HepG2 (cell line): ENCODE results near the gene CTDP1. TPM values are rescaled to one million over a fixed set of nuclear protein-coding genes. Genes with fewer than 3 reads are reported as not detected.

Experiments used
- ATAC-seq: fragments of 200-7000 bp; cut with Tn5 transposase; 3 replicates; pipeline ENCODE4 v1.9.1; 2020; ENCODE audit warnings: mild to moderate bottlenecking, moderate library complexity
- BruUV-seq: library from RNA; stranded (reverse); fragments of 400-500 nt; replicated peaks from 2 replicates; lab custom pipeline; 2021; lab: Mats Ljungman, UMichigan
- CTCF ChIA-PET: fragments of 300-600 bp; formaldehyde crosslinking; extraction: SDS; loops from one replicate; lab custom pipeline; 2021; ENCODE audit warnings: low total read pairs, inconsistent platforms, low intra/inter-chr PET ratio; lab: Yijun Ruan, JAX
- POLR2A ChIA-PET: fragments of 350-600 bp; sonication (Branson Sonifier 250); formaldehyde crosslinking; loops from one replicate; lab custom pipeline; 2020; ENCODE audit warnings: antibody characterized with exemption, inconsistent platforms; lab: Yijun Ruan, JAX
- DNase-seq: peaks from one replicate; pipeline ENCODE4 v3.0.0-alpha.2; 2015; ENCODE audit warnings: low spot score
- FAIRE-seq: peaks from 3 replicates; lab custom pipeline; 2011; peaks lifted over from hg19 to GRCh38; lab: Jason Lieb, UNC
- H2AFZ ChIP-seq: one replicate; pipeline ENCODE4 v1.6.1; 2011; ENCODE audit warnings: low read length, inconsistent platforms
- H3K27ac ChIP-seq: fragments of 300-600 bp; 3 replicates; pipeline ENCODE4 v1.8.0; 2011; ENCODE audit warnings: mixed run types, mild to moderate bottlenecking, mixed read lengths, low read length, inconsistent platforms; ENCODE audit not compliant: insufficient read depth; ENCODE audit errors: extremely low read length
- H3K27me3 ChIP-seq, 2 experiments: fragments of 200-600 bp in 1 of 2; 2 replicates in 1 of 2; 3 replicates in 1 of 2; pipeline versions ENCODE4 v1.6.0 to v1.8.0; 2011; ENCODE audit warnings: low read length in 2 of 2, mild to moderate bottlenecking in 2 of 2, moderate library complexity in 2 of 2, inconsistent platforms in 1 of 2; ENCODE audit not compliant: insufficient read depth in 2 of 2, control insufficient read depth in 1 of 2
- H3K36me3 ChIP-seq, 2 experiments: fragments of 200-600 bp in 1 of 2; replicated peaks in 1 of 2; 2 replicates in 1 of 2; 3 replicates in 1 of 2; pipeline versions ENCODE4 v1.5.1 to v1.8.0; 2011; ENCODE audit warnings: low read length in 2 of 2, inconsistent platforms in 1 of 2; ENCODE audit not compliant: insufficient read depth in 2 of 2, control insufficient read depth in 1 of 2
- H3K4me1 ChIP-seq: 2 replicates; pipeline ENCODE4 v1.5.1; 2012; ENCODE audit warnings: low read length, inconsistent platforms; ENCODE audit not compliant: insufficient read depth
- H3K4me2 ChIP-seq: 2 replicates; pipeline ENCODE4 v1.6.0; 2011; ENCODE audit warnings: low read depth, low read length, inconsistent platforms
- H3K4me3 ChIP-seq, 3 experiments: fragments of 200-600 bp in 1 of 3; sonication (generic), shearing (Covaris generic) in 1 of 3; replicated peaks in 1 of 3; 2 replicates each; pipeline ENCODE4 v1.5.1; 2011 to 2016; ENCODE audit warnings: low read length in 3 of 3, inconsistent platforms in 2 of 3, low read depth in 2 of 3, mild to moderate bottlenecking in 2 of 3, control low read depth in 1 of 3, mixed read lengths in 1 of 3; ENCODE audit not compliant: insufficient read depth in 1 of 3
- H3K79me2 ChIP-seq: one replicate; pipeline ENCODE4 v1.6.1; 2011; ENCODE audit warnings: low read length, inconsistent platforms; ENCODE audit not compliant: insufficient read depth
- H3K9ac ChIP-seq: 2 replicates; pipeline ENCODE4 v1.6.0; 2011; ENCODE audit warnings: mild to moderate bottlenecking, low read depth, low read length, inconsistent platforms; ENCODE audit not compliant: insufficient read depth
- H3K9me3 ChIP-seq: 2 replicates; pipeline ENCODE4 v1.5.1; 2012; ENCODE audit warnings: mild to moderate bottlenecking, low read length
- H4K20me1 ChIP-seq: 2 replicates; pipeline ENCODE4 v1.6.0; 2011; ENCODE audit warnings: inconsistent platforms, mild to moderate bottlenecking, low read length, moderate library complexity; ENCODE audit not compliant: insufficient read depth
- AHR ChIP-seq: IDR thresholded peaks from 2 replicates; pipeline ENCODE4 v1.6.1; 2018; ENCODE audit warnings: missing genetic modification reagents, missing compliant biosample characterization
- CHD2 ChIP-seq: IDR thresholded peaks from 2 replicates; pipeline ENCODE4 v1.6.1; 2011; ENCODE audit warnings: low read depth, low read length, improper control_type of control experiment
- ELF4 ChIP-seq: sonication (generic); formaldehyde crosslinking; IDR thresholded peaks from 2 replicates; pipeline ENCODE4 v1.5.0; 2020; ENCODE audit warnings: missing genetic modification reagents, mild to moderate bottlenecking, moderate library complexity, borderline replicate concordance
- GATA4 ChIP-seq: sonication (generic); IDR thresholded peaks from 2 replicates; pipeline ENCODE4 v1.6.1; 2016; ENCODE audit warnings: antibody characterized with exemption, low read depth, borderline replicate concordance
- GZF1 ChIP-seq: sonication (generic); formaldehyde crosslinking; IDR thresholded peaks from 2 replicates; pipeline ENCODE4 v1.5.1; 2020; ENCODE audit warnings: mild to moderate bottlenecking, missing genetic modification reagents
- HDAC1 ChIP-seq: sonication (generic); formaldehyde crosslinking; IDR thresholded peaks from 2 replicates; pipeline ENCODE4 v1.5.1; 2020; ENCODE audit warnings: mild to moderate bottlenecking, missing genetic modification reagents
- MEF2D ChIP-seq: sonication (generic); formaldehyde crosslinking; IDR thresholded peaks from 2 replicates; pipeline ENCODE4 v1.5.1; 2020; ENCODE audit warnings: mild to moderate bottlenecking, missing genetic modification reagents
- PAF1 ChIP-seq: IDR thresholded peaks from 2 replicates; pipeline ENCODE4 v1.6.1; 2016; ENCODE audit warnings: missing genetic modification reagents, missing compliant biosample characterization
- SALL1 ChIP-seq: sonication (generic); formaldehyde crosslinking; IDR thresholded peaks from 2 replicates; pipeline ENCODE4 v1.8.0; 2022; ENCODE audit warnings: mild to moderate bottlenecking, missing genetic modification reagents
- SIX1 ChIP-seq: sonication (generic); formaldehyde crosslinking; IDR thresholded peaks from 2 replicates; pipeline ENCODE4 v1.4.0; 2020; ENCODE audit warnings: missing genetic modification reagents, borderline replicate concordance
- SNAPC5 ChIP-seq: sonication (generic); formaldehyde crosslinking; IDR thresholded peaks from 2 replicates; pipeline ENCODE4 v1.8.1; 2023; ENCODE audit warnings: mild to moderate bottlenecking, missing genetic modification reagents, borderline replicate concordance
- ZMYM3 ChIP-seq: sonication (generic); formaldehyde crosslinking; IDR thresholded peaks from 2 replicates; pipeline ENCODE4 v1.5.1; 2020; ENCODE audit warnings: mild to moderate bottlenecking, missing genetic modification reagents
- ZNF264 ChIP-seq: sonication (generic); formaldehyde crosslinking; IDR thresholded peaks from 2 replicates; pipeline ENCODE4 v1.4.0; 2020; ENCODE audit warnings: missing genetic modification reagents
- ZNF317 ChIP-seq: sonication (generic); formaldehyde crosslinking; IDR thresholded peaks from 2 replicates; pipeline ENCODE4 v1.5.0; 2020; ENCODE audit warnings: mild to moderate bottlenecking, missing genetic modification reagents
- ZNF652 ChIP-seq: IDR thresholded peaks from 2 replicates; pipeline ENCODE4 v1.6.1; 2016; ENCODE audit warnings: low read depth, borderline replicate concordance
- ZNF747 ChIP-seq: sonication (generic); formaldehyde crosslinking; IDR thresholded peaks from 2 replicates; pipeline ENCODE4 v1.8.1; 2023; ENCODE audit warnings: missing genetic modification reagents, mild to moderate bottlenecking, borderline replicate concordance
- WGBS: methylation state at CpG from one replicate; pipeline ENCODE4 v1.1.6; 2017; ENCODE audit warnings: low lambda C conversion rate; 5-methylcytosine and 5-hydroxymethylcytosine counted together
- in situ Hi-C: cut with HindIII; loops from 2 replicates; pipeline ENCODE4 v1.10.0; 2017; ENCODE audit warnings: low pct_unique_long_range_greater_than_20kb; ENCODE audit not compliant: extremely low pct_ligation_motif_present
- intact Hi-C: fragments of 100-400 bp; cut with micrococcal nuclease; formaldehyde crosslinking; loops from one replicate; pipeline ENCODE4 v1.10.0; 2022; ENCODE audit not compliant: unreplicated experiment
- polyA plus RNA-seq, 8 experiments: library from polyadenylated mRNA; depleted of rRNA in 3 of 8; stranded (reverse) in 7 of 8; unstranded in 1 of 8; fragments of >200 nt; fragmentation: Illumina TruSeq in 4 of 8; extraction: Trizol in 4 of 8; gene quantifications; 2 replicates each; pipeline versions ENCODE4 v1.2.1 to v1.2.3, GENCODE V29; 2011 to 2016; ENCODE audit warnings: low read depth in 4 of 8, missing spikeins in 1 of 8, mixed read lengths in 1 of 8; ENCODE audit not compliant: insufficient read depth in 1 of 8
- total RNA-seq, 5 experiments: library from RNA; depleted of rRNA; stranded (reverse); fragments of >200 nt; fragmentation: Illumina TruSeq; extraction: Trizol; gene quantifications; 2 replicates each; pipeline ENCODE4 v1.2.3, GENCODE V29; 2016; ENCODE audit warnings: low read depth in 1 of 5
- TF ChIP-seq, protein P1 (sequence below): sonication (generic); formaldehyde crosslinking; IDR thresholded peaks from 2 replicates; pipeline ENCODE4 v1.5.0; 2020; ENCODE audit warnings: missing genetic modification reagents
- TF ChIP-seq, protein P2 (sequence below): sonication (generic); formaldehyde crosslinking; IDR thresholded peaks from 2 replicates; pipeline ENCODE4 v1.5.0; 2020; ENCODE audit warnings: mild to moderate bottlenecking, low read depth, missing genetic modification reagents, borderline replicate concordance
- TF ChIP-seq, protein P3 (sequence below): sonication (generic); formaldehyde crosslinking; IDR thresholded peaks from 2 replicates; pipeline ENCODE4 v1.9.0; 2021; ENCODE audit warnings: missing genetic modification reagents, mild to moderate bottlenecking, borderline replicate concordance
- TF ChIP-seq, protein P4 (sequence below): sonication (generic); formaldehyde crosslinking; IDR thresholded peaks from 2 replicates; pipeline ENCODE4 v1.4.0; 2020; ENCODE audit warnings: mild to moderate bottlenecking, missing genetic modification reagents, borderline replicate concordance

The CTDP1 gene
- total and polyA plus RNA-seq, 2 of the 13 experiments (the other 11 are each of a cell fraction or from before 2014, with no cell fraction given), result 6.9 to 11.0 TPM

- no peak for DNase-seq
- Histone ChIP-seq H3K79me2 (no peaks in the 10 kb centered on the region), H3K27me3 (no peaks in the 10 kb centered on the region), H3K4me1 (no peaks in the 10 kb centered on the region), H3K36me3 (peaks cover 10 to 51% of the 10 kb centered on the region in 2 experiments), H3K9me3 (no peaks in the 10 kb centered on the region), H4K20me1 (no peaks in the 10 kb centered on the region), H3K27ac (no peak overlapping the region), H2AFZ (no peak overlapping the region), H3K4me3 (no peak overlapping the region), H3K4me2 (no peak overlapping the region), H3K9ac (no peak overlapping the region)
- intact Hi-C loops (no loop called here), in situ Hi-C loops (no loop called here)
- BruUV-seq, result no TSS peak
- ChIA-PET CTCF (no interaction called here), POLR2A (no interaction called here)
- TF ChIP-seq MEF2D (CRISPR knock-in tag) (no peak), ZNF747 (CRISPR knock-in tag) (no peak), ZMYM3 (CRISPR knock-in tag) (no peak), HDAC1 (CRISPR knock-in tag) (no peak), SIX1 (no peak), CHD2 (no peak), ZNF652 (no peak), SALL1 (no peak), GZF1 (CRISPR knock-in tag) (no peak), AHR (CRISPR knock-in tag) (no peak), ZNF264 (no peak), GATA4 (no peak), PAF1 (CRISPR knock-in tag) (no peak), SNAPC5 (CRISPR knock-in tag) (no peak), ELF4 (CRISPR knock-in tag) (no peak), ZNF317 (no peak)
- TF ChIP-seq, protein P1, sequence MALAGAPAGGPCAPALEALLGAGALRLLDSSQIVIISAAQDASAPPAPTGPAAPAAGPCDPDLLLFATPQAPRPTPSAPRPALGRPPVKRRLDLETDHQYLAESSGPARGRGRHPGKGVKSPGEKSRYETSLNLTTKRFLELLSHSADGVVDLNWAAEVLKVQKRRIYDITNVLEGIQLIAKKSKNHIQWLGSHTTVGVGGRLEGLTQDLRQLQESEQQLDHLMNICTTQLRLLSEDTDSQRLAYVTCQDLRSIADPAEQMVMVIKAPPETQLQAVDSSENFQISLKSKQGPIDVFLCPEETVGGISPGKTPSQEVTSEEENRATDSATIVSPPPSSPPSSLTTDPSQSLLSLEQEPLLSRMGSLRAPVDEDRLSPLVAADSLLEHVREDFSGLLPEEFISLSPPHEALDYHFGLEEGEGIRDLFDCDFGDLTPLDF (CRISPR knock-in tag), result no peak
- TF ChIP-seq, protein P2, sequence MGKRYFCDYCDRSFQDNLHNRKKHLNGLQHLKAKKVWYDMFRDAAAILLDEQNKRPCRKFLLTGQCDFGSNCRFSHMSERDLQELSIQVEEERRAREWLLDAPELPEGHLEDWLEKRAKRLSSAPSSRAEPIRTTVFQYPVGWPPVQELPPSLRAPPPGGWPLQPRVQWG (CRISPR knock-in tag), result no peak
- TF ChIP-seq, protein P3, sequence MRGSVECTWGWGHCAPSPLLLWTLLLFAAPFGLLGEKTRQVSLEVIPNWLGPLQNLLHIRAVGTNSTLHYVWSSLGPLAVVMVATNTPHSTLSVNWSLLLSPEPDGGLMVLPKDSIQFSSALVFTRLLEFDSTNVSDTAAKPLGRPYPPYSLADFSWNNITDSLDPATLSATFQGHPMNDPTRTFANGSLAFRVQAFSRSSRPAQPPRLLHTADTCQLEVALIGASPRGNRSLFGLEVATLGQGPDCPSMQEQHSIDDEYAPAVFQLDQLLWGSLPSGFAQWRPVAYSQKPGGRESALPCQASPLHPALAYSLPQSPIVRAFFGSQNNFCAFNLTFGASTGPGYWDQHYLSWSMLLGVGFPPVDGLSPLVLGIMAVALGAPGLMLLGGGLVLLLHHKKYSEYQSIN (CRISPR knock-in tag), result no peak
- TF ChIP-seq, protein P4, sequence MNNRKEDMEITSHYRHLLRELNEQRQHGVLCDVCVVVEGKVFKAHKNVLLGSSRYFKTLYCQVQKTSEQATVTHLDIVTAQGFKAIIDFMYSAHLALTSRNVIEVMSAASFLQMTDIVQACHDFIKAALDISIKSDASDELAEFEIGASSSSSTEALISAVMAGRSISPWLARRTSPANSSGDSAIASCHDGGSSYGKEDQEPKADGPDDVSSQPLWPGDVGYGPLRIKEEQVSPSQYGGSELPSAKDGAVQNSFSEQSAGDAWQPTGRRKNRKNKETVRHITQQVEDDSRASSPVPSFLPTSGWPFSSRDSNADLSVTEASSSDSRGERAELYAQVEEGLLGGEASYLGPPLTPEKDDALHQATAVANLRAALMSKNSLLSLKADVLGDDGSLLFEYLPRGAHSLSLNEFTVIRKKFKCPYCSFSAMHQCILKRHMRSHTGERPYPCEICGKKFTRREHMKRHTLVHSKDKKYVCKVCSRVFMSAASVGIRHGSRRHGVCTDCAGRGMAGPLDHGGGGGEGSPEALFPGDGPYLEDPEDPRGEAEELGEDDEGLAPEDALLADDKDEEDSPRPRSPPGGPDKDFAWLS (CRISPR knock-in tag), result no peak
- ATAC-seq, result no peak
- FAIRE-seq, result no peak
- WGBS, result 91% methylated on average over 15 of the region's 15 CpGs
Observed at GRCh38 chr18:79725486-79725885, 45.9 kb downstream of the CTDP1 start.
